Measurements from ENCODE around the gene TANGO2.

TANGO2 gene

GRCh38 chr22:20114506-20115475 is 93.9 kb downstream of the TANGO2 start:
- TF ChIP-seq POLR2A (IDR thresholded peaks at IDR 0.05; ENCODE audit: extremely low read depth, insufficient read length) (no peak), CTCF (IDR thresholded peaks at IDR 0.05; ENCODE audit: low read depth, low read length) (no peak), MYC (IDR thresholded peaks at IDR 0.05; ENCODE audit: low read depth, low read length) (no peak), MAX (IDR thresholded peaks at IDR 0.05; ENCODE audit: low read depth, low read length) (no peak)
- no peak overlapping the region for H3K4me3 ChIP-seq (ENCODE audit: low read depth, low read length)
- no peak for DNase-seq (ENCODE audit: low read depth)

GRCh38 chr22:20115691-20116375 is 94.9 kb downstream of the TANGO2 start, which contains the start of gene RANBP1:
Gene RANBP1 (plus strand): TSS chr22:20116104. CDS start chr22:20116185, 81 bp downstream.
- no peak for TF ChIP-seq POLR2A (IDR thresholded peaks at IDR 0.05; ENCODE audit: extremely low read depth, insufficient read length)
- TF ChIP-seq MYC (IDR thresholded peaks at IDR 0.05; ENCODE audit: low read depth, low read length), result no peak
- no peak for TF ChIP-seq CTCF (IDR thresholded peaks at IDR 0.05; ENCODE audit: low read depth, low read length)
- no peak for TF ChIP-seq MAX (IDR thresholded peaks at IDR 0.05; ENCODE audit: low read depth, low read length)
- peak within 1 kb of the TSS; percentile 85 for H3K4me3 ChIP-seq (ENCODE audit: low read depth, low read length)
- no peak for DNase-seq (ENCODE audit: low read depth)

- DNase-seq (ENCODE audit: low read depth), result no peak
- no peak for TF ChIP-seq MAX (IDR thresholded peaks at IDR 0.05; ENCODE audit: low read depth, low read length)
- no peak for TF ChIP-seq CTCF (IDR thresholded peaks at IDR 0.05; ENCODE audit: low read depth, low read length)
- TF ChIP-seq POLR2A (IDR thresholded peaks at IDR 0.05; ENCODE audit: extremely low read depth, insufficient read length), result no peak
- no peak for TF ChIP-seq MYC (IDR thresholded peaks at IDR 0.05; ENCODE audit: low read depth, low read length)
- H3K4me3 ChIP-seq (ENCODE audit: low read depth, low read length), result peak overlapping the region; percentile 85
These were observed 95.6 kb downstream of the TANGO2 start for GRCh38 chr22:20116376-20116950.

All from NB4 (cell line).